Kidney epithelial cell (primary cell): ENCODE data around the gene ADGRF3. TPM values are rescaled to one million over a fixed set of nuclear protein-coding genes. Genes with fewer than 3 reads are reported as not detected.

ENCODE experiments used
- total RNA-seq: library from RNA; depleted of rRNA; stranded (reverse); fragments of >200 nt; gene quantifications from 2 replicates; pipeline ENCODE4 v1.2.3, GENCODE V29; 2015

ADGRF3 gene
- total RNA-seq, 1 donor from 2014 or later: 0.08 TPM

Other genes starting within 250 kb of the ADGRF3 start
- 3.0 and 3.1 TPM in 2 replicates for gene GAREM2, start 173.7 kb downstream of the ADGRF3 start, total RNA-seq
- gene HADHA, start 102.2 kb downstream of the ADGRF3 start, total RNA-seq: 109 and 115 TPM in 2 replicates
- 98.3 and 105 TPM in 2 replicates for gene HADHB, start 101.8 kb downstream of the ADGRF3 start, total RNA-seq
- gene SELENOI, start 646 bp downstream of the ADGRF3 start, total RNA-seq: 21.4 and 28.5 TPM in 2 replicates
- gene DRC1, start 55.1 kb upstream of the ADGRF3 start, total RNA-seq: 0.13 and 0.41 TPM in 2 replicates
- gene OTOF, start 131.3 kb upstream of the ADGRF3 start, total RNA-seq: not detected in 2 replicates